ENCODE data around the gene ABI2.
A peak's percentile ranks its signal among the peaks of the same experiment; 100 is the strongest.
"Not testable (repeated sequence)": the region's sequence is repeated elsewhere in the genome, so short reads cannot be mapped to it uniquely, and the experiment has no call there.

ABI2 gene

DNA sequence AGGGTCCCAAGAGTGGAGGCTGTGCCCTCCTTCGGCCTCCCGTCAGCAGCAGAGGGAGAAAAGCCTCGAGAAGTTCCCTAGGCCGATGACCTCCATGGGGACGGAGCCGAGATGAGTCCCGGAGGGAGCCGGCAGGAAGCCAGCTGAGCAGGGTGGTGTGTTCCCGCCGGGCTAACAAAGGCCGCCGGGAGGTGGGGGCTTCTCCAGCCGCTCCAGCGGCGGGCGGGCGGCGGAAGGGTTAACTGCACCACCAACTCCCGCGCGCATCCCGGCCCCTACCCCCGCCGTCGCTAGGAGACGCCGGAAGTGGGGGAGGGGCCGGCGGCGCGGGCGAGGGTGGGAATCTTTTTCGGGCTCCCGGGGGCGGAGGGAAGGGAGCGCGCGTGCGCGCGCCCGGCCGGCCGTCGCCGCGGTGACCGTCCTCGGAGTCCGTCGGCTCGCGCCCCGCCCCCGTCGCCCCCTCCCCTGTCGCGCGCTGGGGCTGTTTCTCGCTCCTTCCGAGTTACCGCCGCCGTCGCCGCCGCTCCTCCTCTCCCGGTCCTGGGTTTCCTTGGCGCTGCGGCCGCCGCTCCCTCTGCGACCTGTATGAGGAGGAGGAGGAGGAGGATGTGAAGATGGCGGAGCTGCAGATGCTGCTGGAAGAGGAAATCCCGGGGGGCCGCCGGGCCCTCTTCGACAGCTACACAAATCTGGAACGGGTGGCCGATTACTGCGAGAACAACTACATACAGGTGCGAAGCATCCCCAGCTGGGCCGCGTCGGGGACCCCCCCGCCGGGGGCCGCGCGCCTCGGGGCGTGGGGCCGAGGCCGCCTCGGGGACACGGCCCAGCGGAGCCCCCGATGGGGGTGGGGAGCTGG lies at the start of gene ABI2:
TSS of gene ABI2 (plus strand) at position 494 of the 859 bp plus-strand sequence. CDS start at position 615, 121 bp downstream.
- DNase-seq, result peak; percentile 86

DNA sequence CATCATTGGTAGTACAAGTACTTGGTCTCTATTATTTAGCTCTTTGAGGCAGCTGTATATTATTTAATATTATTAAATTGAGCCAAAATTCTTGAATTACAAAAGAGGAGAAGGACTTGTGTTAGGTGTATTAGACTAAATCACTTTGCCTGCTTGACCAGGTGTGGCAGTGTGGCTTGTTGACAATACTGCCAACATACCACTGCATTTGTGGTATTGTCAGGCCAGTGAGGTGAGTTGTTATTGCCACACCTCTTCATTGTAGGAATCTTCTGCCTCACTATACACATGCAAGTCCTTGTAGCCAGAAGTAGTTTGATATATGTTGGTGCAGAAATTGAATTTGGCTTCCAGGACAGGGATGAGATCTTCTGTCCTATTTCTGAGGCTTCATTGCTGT lies 48.9 kb upstream of the ABI2 start:
- DNase-seq, result no peak

DNA sequence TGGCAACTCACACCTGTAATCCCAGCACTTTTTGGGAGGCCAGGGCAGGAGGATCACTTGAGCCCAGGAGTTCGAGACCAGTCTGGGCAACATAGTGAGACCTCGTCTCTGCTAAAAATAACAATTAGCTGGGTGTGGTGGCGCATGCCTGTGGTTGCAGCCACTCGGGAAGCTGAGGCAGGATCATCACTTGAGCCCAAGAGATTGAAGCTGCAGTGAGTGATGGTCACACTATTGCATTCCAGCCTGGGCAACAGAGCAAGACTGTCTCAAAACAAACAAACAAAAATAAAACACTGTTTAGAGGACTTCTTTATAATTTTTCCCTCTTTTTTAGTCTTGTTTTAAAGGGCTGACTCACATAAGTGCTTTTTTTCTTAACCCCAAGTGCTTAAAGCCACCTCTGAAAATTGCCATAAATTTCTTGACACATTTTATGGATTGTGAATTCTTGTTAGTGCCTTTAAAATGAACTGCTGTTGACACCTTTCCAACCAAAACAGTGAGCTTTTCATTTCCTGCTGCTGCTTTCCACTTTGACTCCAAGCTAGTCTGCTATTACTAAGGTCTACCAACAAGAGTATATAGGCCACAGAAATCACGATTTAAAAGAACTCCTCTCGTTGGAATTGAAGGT lies 47.6 kb upstream of the ABI2 start:
- DNase-seq, result no peak

DNA sequence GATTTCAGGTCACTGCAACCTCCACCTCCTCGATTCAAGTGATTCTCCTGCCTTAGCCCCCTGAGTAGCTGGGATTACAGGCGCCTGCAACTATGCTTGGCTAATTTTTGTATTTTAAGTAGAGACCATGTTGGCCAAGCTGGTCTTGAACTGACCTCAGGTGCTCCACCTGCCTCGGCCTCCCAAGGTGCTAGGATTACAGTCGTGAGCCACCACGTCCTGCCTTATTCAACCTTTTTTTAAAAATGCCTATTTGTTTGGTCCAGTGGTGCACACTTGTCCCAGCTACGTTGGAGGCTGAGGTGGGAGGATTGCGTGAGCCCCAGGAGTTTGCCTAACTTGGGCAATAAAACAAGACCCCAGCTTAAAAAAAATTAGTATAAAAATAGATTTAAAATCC lies 46.1 kb upstream of the ABI2 start:
- no peak for DNase-seq

DNA sequence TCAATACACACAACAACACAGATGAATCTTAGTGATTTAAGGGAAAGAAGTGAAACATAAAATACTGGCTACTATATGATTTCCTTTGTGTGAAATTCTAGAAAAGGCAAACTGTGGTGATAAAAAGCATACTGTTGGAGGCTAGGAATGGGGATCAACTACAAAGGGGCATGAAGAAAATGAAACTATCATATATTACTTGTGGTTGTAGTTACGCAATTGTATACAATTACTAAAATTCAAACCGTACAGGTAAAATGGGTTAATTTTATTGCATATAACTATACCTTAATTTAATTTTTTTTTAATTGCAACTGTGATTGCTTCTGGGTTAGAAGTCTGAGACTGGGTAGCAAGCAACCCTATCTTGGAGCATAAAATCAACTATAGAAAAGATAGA lies 41.7 kb upstream of the ABI2 start:
- DNase-seq, result no peak

DNA sequence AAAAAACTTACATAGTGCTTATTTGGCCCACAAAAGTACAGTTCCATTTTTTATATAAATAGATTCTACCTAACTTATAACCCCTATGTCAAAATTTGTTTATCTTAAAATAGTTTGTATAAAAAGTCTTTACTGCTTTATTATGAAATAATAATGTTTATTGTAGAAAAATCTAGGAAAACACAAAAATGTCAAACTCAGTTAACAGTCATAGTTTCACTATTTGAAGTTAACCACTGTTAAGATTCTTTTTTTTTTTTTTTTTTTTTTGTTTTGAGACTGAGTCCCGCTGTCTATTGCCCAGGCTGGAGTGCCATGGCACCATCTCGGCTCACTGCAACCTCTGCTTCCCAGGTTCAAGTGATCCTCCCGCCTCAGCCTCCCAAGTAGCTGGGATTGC lies 26.5 kb upstream of the ABI2 start:
- no peak for DNase-seq

DNA sequence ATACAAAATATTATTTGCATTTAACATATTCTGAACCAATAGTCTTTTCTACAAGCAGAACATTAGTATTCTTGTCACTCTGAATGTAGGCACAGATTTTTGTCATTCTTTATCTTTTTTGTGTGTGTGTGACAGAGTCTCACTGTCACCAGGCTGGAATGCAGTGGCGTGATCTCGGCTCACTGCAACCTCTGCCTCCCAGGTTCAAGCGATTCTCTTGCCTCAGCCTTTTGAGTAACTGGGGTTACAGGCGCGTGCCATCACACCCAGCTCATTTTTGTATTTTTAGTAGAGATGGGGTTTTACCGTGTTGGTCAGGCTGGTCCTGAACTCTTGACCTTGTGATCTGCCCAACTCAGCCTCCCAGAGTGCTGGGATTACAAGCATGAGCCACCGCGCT lies 25.6 kb upstream of the ABI2 start:
- not testable (repeated sequence) for DNase-seq

DNA sequence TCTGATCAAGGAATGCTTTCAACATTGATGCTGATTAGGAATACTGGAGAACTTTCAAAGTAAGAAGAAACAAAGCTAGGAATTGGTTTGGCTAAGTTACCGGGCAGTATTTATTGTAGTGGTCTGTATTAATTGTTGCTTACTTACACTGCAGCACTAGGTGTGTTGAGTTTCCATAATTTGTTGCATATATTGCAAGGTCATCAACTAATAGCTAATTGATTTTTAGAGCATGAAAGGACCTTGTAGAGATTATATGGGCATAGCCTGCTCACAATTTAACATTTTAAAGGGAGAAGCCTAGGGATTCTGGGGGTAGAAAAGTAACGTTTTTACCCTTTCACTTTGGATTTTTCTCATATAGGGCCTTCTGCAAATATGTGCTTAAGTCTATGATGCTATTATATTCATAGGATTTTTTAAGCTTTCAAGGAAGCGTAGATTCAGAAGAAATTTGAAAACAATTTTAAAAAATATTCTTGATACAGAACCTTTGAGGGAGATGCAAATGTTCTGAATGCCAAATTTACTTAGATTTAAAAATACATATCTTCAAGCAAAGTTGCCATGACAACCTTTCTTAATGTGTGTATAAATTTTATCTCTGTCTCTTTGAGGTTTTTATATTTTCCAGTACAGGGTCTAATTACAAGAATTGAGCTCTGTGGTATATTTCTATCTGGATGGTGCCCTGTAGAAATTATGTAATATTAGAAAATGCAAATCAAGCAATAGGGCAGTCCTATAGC lies 17.3 kb upstream of the ABI2 start:
- DNase-seq, result no peak

DNA sequence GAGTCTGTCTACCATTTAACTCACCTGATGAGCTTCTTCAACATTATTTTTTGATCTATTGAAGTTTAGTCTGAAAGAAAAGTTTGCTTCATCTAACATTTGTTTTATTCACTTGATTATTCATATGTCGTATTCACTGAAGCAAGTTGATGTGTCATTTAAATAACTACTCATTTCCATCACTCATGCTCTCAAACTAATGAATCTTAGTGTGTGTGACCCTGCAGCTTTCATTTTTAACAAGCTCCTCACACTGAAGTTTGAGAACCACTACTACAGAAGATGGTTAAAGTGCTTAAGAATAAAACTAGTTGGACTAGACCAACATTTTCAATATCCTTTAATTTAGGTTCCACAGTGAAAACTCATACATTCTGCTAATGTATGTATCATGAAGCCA lies 1.8 kb upstream of the ABI2 start:
- no peak for DNase-seq

DNA sequence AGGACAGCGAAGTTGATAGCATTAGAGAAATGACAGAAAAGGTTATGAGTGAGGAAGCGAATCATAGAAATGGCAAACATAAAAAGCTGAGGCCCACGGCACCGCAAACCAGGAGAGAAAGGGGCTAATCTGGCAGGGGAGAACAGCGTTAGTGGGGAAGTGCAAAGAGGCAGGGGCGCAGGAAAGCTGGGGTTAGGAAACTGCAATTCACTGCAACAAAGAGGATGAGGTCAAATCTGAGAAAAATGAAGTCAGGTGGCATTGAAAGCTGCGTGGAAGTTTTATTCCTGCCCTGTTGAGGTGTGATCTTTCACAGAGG lies 653 bp upstream of the ABI2 start:
- DNase-seq, result no peak

DNA sequence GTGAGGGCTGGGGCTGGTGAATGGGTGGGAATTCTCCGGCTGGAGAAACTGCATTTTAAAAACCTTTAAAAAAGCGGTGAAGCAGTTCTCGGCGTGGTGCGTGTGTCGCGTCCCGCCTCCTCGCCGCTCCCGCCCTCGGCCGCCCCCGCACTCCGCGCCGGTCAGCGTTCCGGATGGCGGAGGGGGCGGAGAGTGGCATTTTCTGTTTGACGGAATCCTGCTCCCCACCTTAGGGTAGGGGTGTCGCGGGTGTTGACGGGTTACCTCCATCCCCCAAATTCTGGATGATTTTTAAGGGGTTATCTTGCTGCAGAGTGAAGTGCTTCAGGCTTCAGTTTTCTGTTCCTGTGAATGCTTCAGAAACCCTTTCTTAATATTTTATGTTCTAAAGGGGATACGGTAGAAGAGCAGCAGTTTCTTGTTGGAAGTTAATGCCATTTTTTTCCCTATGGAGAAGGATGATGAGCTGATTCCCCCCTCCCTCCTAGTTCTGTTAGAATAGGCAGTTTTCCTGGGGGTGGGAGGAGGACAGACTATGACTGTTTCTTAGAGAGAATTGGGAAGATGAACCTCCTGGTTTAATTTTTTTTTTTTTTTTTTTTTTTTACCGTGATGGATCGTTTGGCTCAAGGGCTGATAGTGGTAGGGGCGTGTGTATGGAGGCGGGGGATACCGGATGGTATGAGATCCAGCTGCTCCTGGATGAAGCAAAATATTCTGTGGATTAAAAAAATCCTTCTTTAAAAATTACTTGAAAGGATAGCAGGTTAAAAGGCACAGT lies 756 bp downstream of the ABI2 start:
- DNase-seq, result peak; percentile 20

DNA sequence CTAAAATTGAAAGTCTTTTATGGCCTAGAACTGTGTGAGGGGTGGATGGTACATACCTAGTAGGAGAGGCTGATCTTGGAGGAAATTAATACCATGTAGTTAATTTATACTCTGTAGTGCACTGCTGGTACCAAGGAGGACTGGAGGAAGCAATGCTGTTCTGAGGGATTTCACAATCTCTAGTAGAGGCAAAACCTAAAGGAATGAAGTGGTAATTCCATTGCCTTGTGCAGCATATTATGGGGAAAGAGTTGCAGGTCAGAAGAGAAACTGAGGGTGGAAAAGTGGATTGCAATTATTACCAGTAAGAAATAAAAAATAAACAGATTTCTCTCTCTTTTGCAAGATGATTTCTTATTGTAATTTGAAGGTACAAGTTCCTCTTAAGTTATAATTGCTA lies 2.2 kb downstream of the ABI2 start:
- no peak for DNase-seq

DNA sequence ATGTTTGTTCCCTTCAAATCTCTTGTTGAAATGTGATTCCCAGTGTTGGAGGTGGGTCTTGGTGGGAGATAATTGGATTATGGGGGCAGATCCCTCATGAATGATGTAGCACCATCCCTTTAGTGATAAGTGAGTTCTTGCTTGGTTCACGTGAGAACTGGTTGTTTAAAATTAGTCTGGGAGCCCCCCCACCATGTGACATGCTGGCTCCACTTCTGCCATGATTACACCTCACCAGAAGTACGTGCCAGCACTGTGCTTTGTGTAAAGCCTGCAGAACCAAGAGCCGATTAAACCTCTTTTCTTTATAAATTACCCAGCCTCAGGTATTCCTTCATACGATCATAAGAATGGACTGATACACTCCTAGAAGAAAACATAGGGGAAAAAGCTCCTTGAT lies 10.1 kb downstream of the ABI2 start:
- DNase-seq, result no peak

DNA sequence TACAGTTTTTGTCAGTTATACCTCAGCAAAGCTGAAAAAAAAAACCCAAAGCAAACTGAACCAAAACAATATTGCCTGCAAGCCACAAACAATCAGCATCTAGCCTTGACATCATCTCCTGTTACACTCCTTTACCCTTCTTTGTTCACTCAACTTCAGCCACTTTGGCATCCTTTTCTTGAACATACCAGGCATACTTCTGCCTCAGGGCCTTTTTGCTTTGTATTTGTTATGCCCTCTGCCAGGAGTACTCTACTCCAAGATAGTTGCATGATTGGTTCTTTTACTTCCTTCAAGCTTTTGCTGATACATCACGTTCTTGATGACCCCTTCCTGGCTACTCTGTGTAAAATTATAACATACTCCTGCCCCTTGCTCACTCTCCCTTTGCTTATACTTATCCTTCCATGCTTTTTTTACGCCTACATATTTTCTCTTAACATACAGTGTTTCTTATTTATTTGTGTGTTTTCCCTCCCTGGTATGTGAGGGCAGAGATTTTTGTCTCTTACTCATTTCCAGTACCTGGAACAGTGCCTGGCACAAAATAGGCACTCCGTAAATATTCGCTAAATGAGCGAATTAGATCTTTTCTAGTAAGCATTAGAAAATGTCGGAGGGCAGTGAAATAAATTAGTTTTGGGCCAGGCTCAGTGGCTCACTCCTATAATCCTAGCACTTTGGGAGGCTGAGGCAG lies 12.7 kb downstream of the ABI2 start:
- no peak for DNase-seq

DNA sequence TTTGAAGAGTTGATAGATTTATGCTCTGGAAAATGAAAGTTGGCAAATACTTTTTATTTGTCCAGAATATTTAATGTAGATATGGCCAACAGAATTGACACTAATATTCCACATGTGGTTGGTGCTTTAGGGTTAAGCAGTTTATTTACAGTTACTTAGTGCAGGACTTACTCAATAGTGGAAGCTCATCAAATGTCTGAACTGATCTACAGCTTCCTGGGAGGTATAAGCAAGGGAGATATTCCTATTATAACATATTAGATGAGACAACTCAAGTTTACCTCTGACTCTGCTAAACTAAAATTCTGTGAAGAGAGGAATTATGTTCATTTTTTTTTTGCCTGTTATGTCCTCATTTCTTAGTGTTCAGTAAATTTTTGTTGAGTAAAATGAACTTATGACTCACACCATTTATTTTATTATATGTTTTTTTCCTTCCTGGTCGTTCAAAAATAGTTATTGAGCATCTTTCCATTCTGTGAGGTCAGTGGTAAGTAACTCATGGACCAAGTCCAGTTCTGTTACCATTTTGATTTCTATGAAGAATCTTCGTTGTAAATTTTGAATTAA lies 13.6 kb downstream of the ABI2 start:
- DNase-seq, result no peak

DNA sequence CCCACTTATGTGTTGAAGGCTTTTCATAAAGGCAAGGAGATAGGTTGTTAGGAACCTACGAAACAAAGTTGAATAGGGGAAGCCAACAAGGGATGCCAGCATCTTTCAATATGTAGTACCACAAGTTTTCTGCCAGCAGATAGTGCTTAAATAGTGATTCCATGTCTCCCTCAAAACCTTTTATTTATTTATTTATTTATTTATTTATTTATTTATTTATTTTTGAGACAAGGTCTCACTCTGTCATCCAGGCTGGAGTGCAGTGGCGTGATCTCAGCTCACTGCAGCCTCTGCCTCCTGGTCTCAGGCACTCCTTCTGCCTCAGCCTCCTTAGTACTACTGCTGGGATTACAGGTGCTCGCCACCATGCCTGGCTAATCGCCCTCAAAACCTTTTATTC lies 14.2 kb downstream of the ABI2 start:
- DNase-seq, result not testable (repeated sequence)

DNA sequence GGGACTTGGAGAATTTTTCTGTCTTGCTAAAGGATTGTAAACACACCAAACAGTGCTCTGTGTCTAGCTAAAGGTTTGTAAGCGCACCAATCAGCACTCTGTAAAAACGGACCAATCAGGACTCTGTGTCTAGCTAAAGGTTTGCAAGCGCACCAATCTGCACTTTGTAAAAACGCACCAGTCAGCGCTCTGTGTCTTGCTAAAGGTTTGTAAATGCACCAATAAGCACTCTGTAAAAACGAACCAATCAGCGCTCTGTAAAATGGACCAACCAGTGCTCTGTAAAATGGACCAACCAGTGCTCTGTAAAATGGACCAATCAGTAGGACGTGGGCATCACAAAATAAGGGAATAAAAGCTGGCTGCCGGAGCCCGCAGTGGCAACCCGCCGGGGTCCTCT lies 16.5 kb downstream of the ABI2 start:
- DNase-seq, result no peak

DNA sequence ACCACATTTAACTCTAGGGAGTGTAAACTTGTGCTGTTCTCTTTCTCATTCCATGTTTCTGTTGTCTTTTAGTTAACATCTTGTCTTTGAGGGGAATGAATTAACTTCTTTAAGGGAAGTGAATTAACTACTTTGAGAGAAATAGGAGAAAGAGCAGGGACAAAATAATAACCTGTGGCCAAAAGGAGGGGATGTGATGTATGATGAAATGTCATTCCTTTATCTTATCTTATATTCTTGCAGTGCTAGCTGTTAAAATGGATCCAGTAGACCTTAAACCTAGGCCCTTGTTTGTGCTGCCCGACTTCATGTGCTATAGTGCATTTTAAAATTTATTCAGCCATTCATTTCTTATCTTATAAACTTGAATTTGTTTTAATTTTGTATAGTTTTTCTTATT lies 18.4 kb downstream of the ABI2 start:
- DNase-seq, result no peak

DNA sequence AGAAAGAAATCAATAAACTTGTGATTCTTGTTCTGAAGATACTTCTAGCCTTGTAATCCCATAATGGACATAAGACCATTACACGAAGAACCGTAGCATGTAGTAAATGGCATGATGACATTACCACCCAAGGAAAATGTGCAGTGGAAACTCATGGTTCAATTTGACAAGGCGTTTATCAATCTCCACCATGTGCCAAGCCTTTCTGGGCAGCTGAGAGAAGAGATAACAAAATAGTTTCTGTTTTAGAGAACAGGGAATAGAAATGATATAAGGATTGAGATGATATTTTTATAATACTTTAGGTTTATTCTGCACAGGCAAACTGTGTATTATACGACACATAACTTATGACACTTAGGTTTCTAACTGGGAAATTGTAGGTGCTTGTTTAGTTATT lies 19.2 kb downstream of the ABI2 start:
- DNase-seq, result no peak

DNA sequence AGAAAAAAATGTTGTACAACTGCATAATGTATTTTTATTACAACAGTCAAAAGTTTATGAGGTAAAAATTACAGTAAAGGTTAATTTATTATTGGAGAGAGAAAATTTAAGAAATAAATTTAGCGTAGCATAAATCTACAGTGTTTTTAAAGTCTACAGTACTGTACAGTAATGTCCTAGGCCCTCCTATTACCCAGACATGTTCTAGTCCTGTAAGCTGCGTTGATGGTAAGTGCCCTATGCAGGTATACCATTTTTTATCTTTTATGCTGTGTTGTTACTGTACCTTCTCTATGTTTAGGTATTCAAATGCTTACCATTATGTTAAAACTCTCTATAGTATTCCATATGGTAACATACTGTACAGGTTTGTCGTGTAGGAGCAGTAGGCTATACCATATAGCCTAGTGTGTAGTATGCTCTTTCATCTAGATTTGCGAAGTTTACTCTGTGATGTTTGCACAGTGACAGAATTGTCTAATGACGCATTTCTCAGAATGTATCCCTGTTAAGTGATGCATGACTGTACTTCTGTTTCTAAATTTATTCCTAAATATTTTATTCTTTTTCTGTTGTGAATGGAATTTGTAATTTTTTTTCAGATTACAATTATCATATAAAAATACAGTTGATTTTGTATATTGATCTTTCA lies 24.5 kb downstream of the ABI2 start:
- no peak for DNase-seq

DNA sequence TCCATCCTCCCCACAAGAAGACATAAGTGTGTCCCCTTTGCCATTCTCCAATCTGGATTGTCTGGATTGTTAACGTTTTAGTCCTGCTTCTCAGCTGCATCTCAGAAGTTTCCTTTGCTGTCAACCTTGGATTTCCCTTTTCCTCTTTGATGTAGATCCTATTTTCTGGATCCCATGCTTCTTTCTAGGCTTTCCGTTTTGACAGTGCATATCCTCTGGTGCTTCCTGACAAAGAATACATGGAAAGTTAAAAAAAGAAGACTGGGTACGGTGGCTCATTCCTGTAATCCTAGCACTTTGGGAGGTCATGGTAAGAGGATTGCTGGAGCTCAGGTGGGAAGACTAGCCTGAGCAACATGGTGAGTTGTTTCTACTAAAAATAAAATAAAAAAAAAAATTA lies 26.8 kb downstream of the ABI2 start:
- DNase-seq, result no peak

DNA sequence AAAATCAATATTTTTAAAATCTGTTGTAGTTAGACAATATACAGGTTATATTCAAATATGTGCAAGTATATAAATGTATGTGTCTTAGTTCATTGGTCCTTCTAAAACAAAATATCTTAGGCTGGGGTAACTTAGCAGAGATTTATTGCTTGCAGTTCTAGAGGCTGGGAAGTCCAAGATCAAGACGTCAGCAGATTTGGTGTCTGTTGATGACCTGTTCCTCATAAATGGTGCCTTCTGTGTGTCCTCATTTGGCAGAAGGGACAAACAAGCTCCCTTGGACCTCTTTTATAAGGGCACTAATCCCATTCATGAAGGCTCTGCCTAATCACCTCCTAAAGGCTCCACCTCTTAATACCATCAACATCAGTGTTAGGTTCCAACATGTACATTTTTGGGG lies 31.3 kb downstream of the ABI2 start:
- DNase-seq, result no peak
